ENCODE measurements around the gene AK4.

AK4 gene

GRCh38 chr1:65278376-65279069 lies 130.5 kb downstream of the AK4 start:
- no peak for DNase-seq (ENCODE audit: low read depth)

- DNase-seq (ENCODE audit: low read depth): no peak
Measured at GRCh38 chr1:65279070-65279779, 131.2 kb downstream of the AK4 start.

Measured in activated T-cell treated with anti-CD3 and anti-CD28 coated beads for 24 hours (primary cell).